H1 (cell line): ENCODE data around the gene ITGA8. TPM values are rescaled to one million over a fixed set of nuclear protein-coding genes. Genes with fewer than 3 reads are reported as not detected.

ENCODE experiments used
- CTCF ChIA-PET: fragments of 300-600 bp; sonication (Branson Sonifier 250); formaldehyde crosslinking; loops from one replicate; lab custom pipeline; 2021; ENCODE audit not compliant: partially characterized antibody; lab: Charles Lee
- POLR2A ChIA-PET: fragments of 300-600 bp; sonication (Branson Sonifier 250); formaldehyde crosslinking; loops from one replicate; lab custom pipeline; 2021; ENCODE audit warnings: inconsistent platforms; ENCODE audit not compliant: partially characterized antibody; lab: Charles Lee
- DNase-seq, 2 experiments: peaks; one replicate each; pipeline versions ENCODE4 v3.0.0 to v3.0.0-alpha.2; 2010 to 2022; ENCODE audit warnings: low spot score in 2 of 2, low read depth in 1 of 2, mixed read lengths in 1 of 2
- FAIRE-seq: peaks from 2 replicates; lab custom pipeline; 2011; peaks lifted over from hg19 to GRCh38; lab: Jason Lieb, UNC
- H2AFZ ChIP-seq: 2 replicates; pipeline ENCODE4 v1.8.1; 2012; ENCODE audit warnings: low read length, inconsistent platforms
- H2AK5ac ChIP-seq: 2 replicates; pipeline ENCODE4 v1.6.1; 2013; ENCODE audit warnings: low read depth, low read length
- H2BK120ac ChIP-seq: replicated peaks from 2 replicates; pipeline ENCODE3; 2013; ENCODE audit warnings: low read depth, low read length, inconsistent platforms
- H2BK12ac ChIP-seq: 2 replicates; pipeline ENCODE4 v1.6.1; 2013; ENCODE audit warnings: low read depth, low read length
- H2BK15ac ChIP-seq: 2 replicates; pipeline ENCODE4 v1.6.1; 2013; ENCODE audit warnings: low read length
- H2BK20ac ChIP-seq: 2 replicates; pipeline ENCODE4 v1.6.1; 2013; ENCODE audit warnings: low read length
- H2BK5ac ChIP-seq: 2 replicates; pipeline ENCODE4 v1.6.1; 2013; ENCODE audit warnings: low read depth, low read length
- H3K14ac ChIP-seq: 2 replicates; pipeline ENCODE4 v1.6.1; 2013; ENCODE audit warnings: inconsistent platforms; ENCODE audit not compliant: insufficient read length
- H3K18ac ChIP-seq: 2 replicates; pipeline ENCODE4 v1.6.1; 2013; ENCODE audit warnings: low read length; ENCODE audit errors: extremely low read depth
- H3K23ac ChIP-seq: 2 replicates; pipeline ENCODE4 v1.6.1; 2013; ENCODE audit warnings: inconsistent platforms; ENCODE audit not compliant: insufficient read length
- H3K23me2 ChIP-seq: 2 replicates; pipeline ENCODE4 v1.6.1; 2013; ENCODE audit warnings: low read depth, low read length
- H3K27ac ChIP-seq: 2 replicates; pipeline ENCODE4 v1.6.1; 2011; ENCODE audit warnings: low read depth, low read length, inconsistent platforms
- H3K27me3 ChIP-seq, 4 experiments: replicated peaks in 1 of 4; 1 replicate in 1 of 4; 2 replicates in 3 of 4; pipeline versions ENCODE4 v1.6.1 to v1.8.1; 2011 to 2013; ENCODE audit warnings: low read length in 3 of 4, mild to moderate bottlenecking in 3 of 4, inconsistent platforms in 2 of 4, mixed read lengths in 2 of 4, moderate library complexity in 1 of 4; ENCODE audit not compliant: control insufficient read depth in 3 of 4, insufficient read depth in 3 of 4; ENCODE audit errors: extremely low read depth in 1 of 4
- H3K36me3 ChIP-seq, 4 experiments: 2 replicates each; pipeline versions ENCODE4 v1.6.1 to v1.8.1; 2011 to 2013; ENCODE audit warnings: mild to moderate bottlenecking in 4 of 4, low read length in 3 of 4, moderate library complexity in 2 of 4, control low read depth in 1 of 4, inconsistent platforms in 1 of 4; ENCODE audit not compliant: insufficient read depth in 4 of 4, control insufficient read depth in 2 of 4
- H3K4ac ChIP-seq: replicated peaks from 2 replicates; pipeline ENCODE3; 2013; ENCODE audit warnings: low read length, low read depth, mixed read lengths, inconsistent platforms; ENCODE audit not compliant: insufficient read length
- H3K4me1 ChIP-seq, 4 experiments: replicated peaks in 1 of 4; 1 replicate in 1 of 4; 2 replicates in 3 of 4; pipeline versions ENCODE4 v1.6.1 to v1.8.1; 2011 to 2013; ENCODE audit warnings: low read length in 3 of 4, inconsistent platforms in 2 of 4, mixed read lengths in 1 of 4; ENCODE audit not compliant: insufficient read depth in 4 of 4, control insufficient read depth in 3 of 4
- H3K4me2 ChIP-seq, 2 experiments: 2 replicates each; pipeline versions ENCODE4 v1.6.1 to v1.8.1; 2011 to 2013; ENCODE audit warnings: low read depth in 2 of 2, low read length in 2 of 2, control low read depth in 1 of 2, inconsistent platforms in 1 of 2, mild to moderate bottlenecking in 1 of 2; ENCODE audit not compliant: insufficient read depth in 1 of 2
- H3K4me3 ChIP-seq, 4 experiments: fragments of 200-600, 300-600 bp in 1 of 4; sonication (generic), shearing (Covaris generic), sonication (Bioruptor Twin) in 1 of 4; 2 replicates each; pipeline versions ENCODE4 v1.5.1 to v1.8.1; 2011 to 2016; ENCODE audit warnings: low read length in 4 of 4, low read depth in 3 of 4, control low read depth in 2 of 4, inconsistent platforms in 2 of 4, mild to moderate bottlenecking in 2 of 4, mixed read lengths in 1 of 4, moderate library complexity in 1 of 4; ENCODE audit not compliant: insufficient read depth in 2 of 4; ENCODE audit errors: extremely low read depth in 1 of 4
- H3K56ac ChIP-seq: replicated peaks from 2 replicates; pipeline ENCODE3; 2013; ENCODE audit warnings: low read depth, mild to moderate bottlenecking, mixed read lengths, low read length, inconsistent platforms; ENCODE audit not compliant: insufficient read length
- H3K79me1 ChIP-seq: 2 replicates; pipeline ENCODE4 v1.6.1; 2013; ENCODE audit warnings: low read depth, low read length, control low read depth
- H3K79me2 ChIP-seq, 2 experiments: 2 replicates each; pipeline versions ENCODE4 v1.6.1 to v1.8.1; 2012 to 2013; ENCODE audit warnings: low read length in 2 of 2, mild to moderate bottlenecking in 2 of 2, inconsistent platforms in 1 of 2; ENCODE audit not compliant: insufficient read depth in 2 of 2, control insufficient read depth in 1 of 2
- H3K9ac ChIP-seq, 4 experiments: replicated peaks in 1 of 4; 1 replicate in 1 of 4; 2 replicates in 3 of 4; pipeline versions ENCODE4 v1.6.1 to v1.8.1; 2011 to 2013; ENCODE audit warnings: low read depth in 3 of 4, low read length in 3 of 4, control low read depth in 2 of 4, mild to moderate bottlenecking in 2 of 4, moderate library complexity in 2 of 4, inconsistent platforms in 1 of 4; ENCODE audit errors: extremely low read depth in 1 of 4
- H3K9me3 ChIP-seq, 2 experiments: 2 replicates each; pipeline versions ENCODE4 v1.6.1 to v1.8.1; 2012 to 2013; ENCODE audit warnings: mild to moderate bottlenecking in 2 of 2, moderate library complexity in 2 of 2, control low read depth in 1 of 2, inconsistent platforms in 1 of 2, low read depth in 1 of 2, low read length in 1 of 2, mixed read lengths in 1 of 2; ENCODE audit not compliant: insufficient read depth in 2 of 2
- H4K20me1 ChIP-seq, 2 experiments: replicated peaks in 1 of 2; 2 replicates each; pipeline versions ENCODE3 to v1.8.1; 2011 to 2013; ENCODE audit warnings: inconsistent platforms in 2 of 2, low read length in 2 of 2, mild to moderate bottlenecking in 1 of 2; ENCODE audit not compliant: insufficient read depth in 2 of 2, control insufficient read depth in 1 of 2
- H4K5ac ChIP-seq: 2 replicates; pipeline ENCODE4 v1.6.1; 2013; ENCODE audit warnings: low read length, low read depth, mixed read lengths, inconsistent platforms; ENCODE audit not compliant: insufficient read length
- H4K8ac ChIP-seq: 2 replicates; pipeline ENCODE4 v1.8.0; 2013; ENCODE audit warnings: mild to moderate bottlenecking, moderate library complexity, low read length, inconsistent platforms; ENCODE audit not compliant: insufficient read depth; ENCODE audit errors: extremely low read depth
- H4K91ac ChIP-seq: replicated peaks from 2 replicates; pipeline ENCODE3; 2013; ENCODE audit warnings: low read length, mixed read lengths, inconsistent platforms; ENCODE audit not compliant: insufficient read length
- BCL11A ChIP-seq, 2 experiments: IDR thresholded peaks; one replicate each; pipeline ENCODE4 v1.6.1; 2011; ENCODE audit warnings: low read depth in 2 of 2, low read length in 2 of 2, mild to moderate bottlenecking in 2 of 2
- CBX5 ChIP-seq: fragments of 300-800, 300-1000 bp; sonication (generic); IDR thresholded peaks from 2 replicates; pipeline ENCODE4 v1.7.1; 2016; ENCODE audit warnings: antibody characterized with exemption, low read length, low read depth
- JUND ChIP-seq: IDR thresholded peaks from 2 replicates; pipeline ENCODE4 v1.6.1; 2011; ENCODE audit warnings: mild to moderate bottlenecking, improper control_type of control experiment, low read length
- MAX ChIP-seq: IDR thresholded peaks from 2 replicates; pipeline ENCODE4 v1.6.1; 2012; ENCODE audit warnings: inconsistent platforms
- POLR2A ChIP-seq, 2 experiments: IDR thresholded peaks; 1 replicate in 1 of 2; 2 replicates in 1 of 2; pipeline ENCODE4 v1.6.1; 2011; ENCODE audit warnings: low read depth in 2 of 2, low read length in 2 of 2, mild to moderate bottlenecking in 2 of 2; ENCODE audit errors: control extremely low read depth in 1 of 2
- POLR2AphosphoS5 ChIP-seq: IDR thresholded peaks from 2 replicates; pipeline ENCODE4 v1.6.1; 2011; ENCODE audit warnings: low read depth, low read length
- RAD21 ChIP-seq, 2 experiments: IDR thresholded peaks in 1 of 2; conservative IDR thresholded peaks in 1 of 2; 2 replicates each; pipeline ENCODE4 v1.6.1; 2011; ENCODE audit warnings: low read depth in 2 of 2, low read length in 2 of 2, improper control_type of control experiment in 1 of 2, inconsistent platforms in 1 of 2, mild to moderate bottlenecking in 1 of 2, moderate library complexity in 1 of 2
- TAF1 ChIP-seq: IDR thresholded peaks from 2 replicates; pipeline ENCODE4 v1.6.1; 2011; ENCODE audit warnings: mild to moderate bottlenecking, low read depth, low read length
- TBP ChIP-seq: IDR thresholded peaks from 2 replicates; pipeline ENCODE4 v1.6.1; 2011; ENCODE audit warnings: low read depth, low read length, improper control_type of control experiment
- WGBS, 2 experiments: shearing (Covaris generic) in 1 of 2; methylation state at CpG; one replicate each; pipeline versions ENCODE4 v1.1.6 to v1.1.7; 2013 to 2015; ENCODE audit warnings: low lambda C conversion rate in 2 of 2, mixed read lengths in 2 of 2, inconsistent platforms in 1 of 2, low coverage in 1 of 2, missing lambda C conversion rate in 1 of 2; ENCODE audit not compliant: insufficient replicate concordance in 2 of 2, insufficient coverage in 1 of 2, insufficient read length in 1 of 2; ENCODE audit errors: extremely low coverage in 1 of 2, missing lambda C conversion rate in 1 of 2; 5-methylcytosine and 5-hydroxymethylcytosine counted together
- polyA plus RNA-seq, 7 experiments: library from polyadenylated mRNA; depleted of rRNA in 3 of 7; stranded (reverse) in 5 of 7; unstranded in 2 of 7; fragments of >200 nt in 5 of 7; fragments of 200-250 nt in 2 of 7; gene quantifications; 1 replicate in 5 of 7; 2 replicates in 1 of 7; 4 replicates in 1 of 7; pipeline versions ENCODE4 v1.2.1 to v1.2.3, GENCODE V29; 2011 to 2013; ENCODE audit warnings: missing spikeins in 2 of 7, mixed read lengths in 2 of 7
- total RNA-seq: library from RNA; stranded (reverse); fragmentation: NEBNext Ultra II Directional; extraction: Animal tissue kit (Norgen Biotek cat#: 25700); gene quantifications from 2 replicates; pipeline ENCODE4 v1.2.1, GENCODE V29; 2021

Gene ITGA8
- total and polyA plus RNA-seq, 2 of the 8 experiments (the other 6 are each of a cell fraction or from before 2014, with no cell fraction given) = not detected

- no peak overlapping the region for H2AK5ac ChIP-seq
- no peak overlapping the region for H2BK15ac ChIP-seq
- CTCF ChIA-PET = interaction anchor here (1.0 to 1.2 kb wide), 2 partner anchors 22 to 27 kb away, joined by 3 to 4 read pairs; no protein-coding TSS in a partner anchor
- no peak overlapping the region for H3K4me2 ChIP-seq
- H2BK12ac ChIP-seq = no peak overlapping the region
- FAIRE-seq = no peak
- DNase-seq = no peak
- no peak overlapping the region for H3K4me3 ChIP-seq
- no peaks in the 10 kb centered on the region for H3K4me1 ChIP-seq
- no peaks in the 10 kb centered on the region for H3K23me2 ChIP-seq
- no peak overlapping the region for H2BK120ac ChIP-seq
- no peak overlapping the region for H3K9ac ChIP-seq
- no peak overlapping the region for H3K27ac ChIP-seq
- H3K14ac ChIP-seq = no peak overlapping the region
- H3K36me3 ChIP-seq = no peaks in the 10 kb centered on the region
- H4K8ac ChIP-seq = no peak overlapping the region
- H2BK20ac ChIP-seq = no peak overlapping the region
- POLR2A ChIA-PET = no interaction called here
- H2BK5ac ChIP-seq = no peak overlapping the region
- H2AFZ ChIP-seq = no peak overlapping the region
- no peak overlapping the region for H4K91ac ChIP-seq
- no peaks in the 10 kb centered on the region; the same call in 1 of the 2 replicates for H3K79me1 ChIP-seq
- no peaks in the 10 kb centered on the region for H3K79me2 ChIP-seq
- H3K18ac ChIP-seq = no peak overlapping the region
- H3K9me3 ChIP-seq = no peaks in the 10 kb centered on the region
- H4K5ac ChIP-seq = no peak overlapping the region
- no peaks in the 10 kb centered on the region for H3K27me3 ChIP-seq
- no peak overlapping the region for H3K56ac ChIP-seq
- WGBS, 2 experiments = 87% methylated on average over 5 of the region's 5 CpGs; no CpG with 5 or more reads in 1 of the 2 experiments
- H3K4ac ChIP-seq = no peak overlapping the region
- H3K23ac ChIP-seq = no peak overlapping the region
- H4K20me1 ChIP-seq = no peaks in the 10 kb centered on the region
- TF ChIP-seq JUND (no peak), BCL11A (IDR thresholded peaks at IDR 0.05; ENCODE audit: low read depth in 2 of 2, low read length in 2 of 2) (no peak), POLR2A (IDR thresholded peaks at IDR 0.05; ENCODE audit: control extremely low read depth in 1 of 2, low read depth in 2 of 2, low read length in 2 of 2) (no peak), RAD21 (IDR thresholded peaks at IDR 0.05 in 1 of 2, conservative IDR thresholded peaks at IDR 0.05 in 1 of 2; ENCODE audit: low read depth in 2 of 2, low read length in 2 of 2) (no peak), TBP (no peak), CBX5 (no peak), MAX (no peak), TAF1 (no peak), POLR2AphosphoS5 (no peak)
These were observed 161.6 kb downstream of the ITGA8 start for GRCh38 chr10:15558136-15558535.
